HepG2 (cell line): ENCODE measurements around the gene CAMKK1. TPM values are rescaled to one million over a fixed set of nuclear protein-coding genes. Genes with fewer than 3 reads are reported as not detected.

Source experiments
- ATAC-seq: fragments of 200-7000 bp; cut with Tn5 transposase; 3 replicates; pipeline ENCODE4 v1.9.1; 2020; ENCODE audit warnings: mild to moderate bottlenecking, moderate library complexity
- BruUV-seq: library from RNA; stranded (reverse); fragments of 400-500 nt; replicated peaks from 2 replicates; lab custom pipeline; 2021; lab: Mats Ljungman, UMichigan
- CTCF ChIA-PET: fragments of 300-600 bp; formaldehyde crosslinking; extraction: SDS; loops from one replicate; lab custom pipeline; 2021; ENCODE audit warnings: low total read pairs, inconsistent platforms, low intra/inter-chr PET ratio; lab: Yijun Ruan, JAX
- POLR2A ChIA-PET: fragments of 350-600 bp; sonication (Branson Sonifier 250); formaldehyde crosslinking; loops from one replicate; lab custom pipeline; 2020; ENCODE audit warnings: antibody characterized with exemption, inconsistent platforms; lab: Yijun Ruan, JAX
- DNase-seq: peaks from one replicate; pipeline ENCODE4 v3.0.0-alpha.2; 2015; ENCODE audit warnings: low spot score
- FAIRE-seq: peaks from 3 replicates; lab custom pipeline; 2011; peaks lifted over from hg19 to GRCh38; lab: Jason Lieb, UNC
- H2AFZ ChIP-seq: one replicate; pipeline ENCODE4 v1.6.1; 2011; ENCODE audit warnings: low read length, inconsistent platforms
- H3K27ac ChIP-seq: fragments of 300-600 bp; 3 replicates; pipeline ENCODE4 v1.8.0; 2011; ENCODE audit warnings: mixed run types, mild to moderate bottlenecking, mixed read lengths, low read length, inconsistent platforms; ENCODE audit not compliant: insufficient read depth; ENCODE audit errors: extremely low read length
- H3K27me3 ChIP-seq, 2 experiments: fragments of 200-600 bp in 1 of 2; 2 replicates in 1 of 2; 3 replicates in 1 of 2; pipeline versions ENCODE4 v1.6.0 to v1.8.0; 2011; ENCODE audit warnings: low read length in 2 of 2, mild to moderate bottlenecking in 2 of 2, moderate library complexity in 2 of 2, inconsistent platforms in 1 of 2; ENCODE audit not compliant: insufficient read depth in 2 of 2, control insufficient read depth in 1 of 2
- H3K36me3 ChIP-seq, 2 experiments: fragments of 200-600 bp in 1 of 2; replicated peaks in 1 of 2; 2 replicates in 1 of 2; 3 replicates in 1 of 2; pipeline versions ENCODE4 v1.5.1 to v1.8.0; 2011; ENCODE audit warnings: low read length in 2 of 2, inconsistent platforms in 1 of 2; ENCODE audit not compliant: insufficient read depth in 2 of 2, control insufficient read depth in 1 of 2
- H3K4me1 ChIP-seq: 2 replicates; pipeline ENCODE4 v1.5.1; 2012; ENCODE audit warnings: low read length, inconsistent platforms; ENCODE audit not compliant: insufficient read depth
- H3K4me2 ChIP-seq: 2 replicates; pipeline ENCODE4 v1.6.0; 2011; ENCODE audit warnings: low read depth, low read length, inconsistent platforms
- H3K4me3 ChIP-seq, 3 experiments: fragments of 200-600 bp in 1 of 3; sonication (generic), shearing (Covaris generic) in 1 of 3; replicated peaks in 1 of 3; 2 replicates each; pipeline ENCODE4 v1.5.1; 2011 to 2016; ENCODE audit warnings: low read length in 3 of 3, inconsistent platforms in 2 of 3, low read depth in 2 of 3, mild to moderate bottlenecking in 2 of 3, control low read depth in 1 of 3, mixed read lengths in 1 of 3; ENCODE audit not compliant: insufficient read depth in 1 of 3
- H3K79me2 ChIP-seq: one replicate; pipeline ENCODE4 v1.6.1; 2011; ENCODE audit warnings: low read length, inconsistent platforms; ENCODE audit not compliant: insufficient read depth
- H3K9ac ChIP-seq: 2 replicates; pipeline ENCODE4 v1.6.0; 2011; ENCODE audit warnings: mild to moderate bottlenecking, low read depth, low read length, inconsistent platforms; ENCODE audit not compliant: insufficient read depth
- H3K9me3 ChIP-seq: 2 replicates; pipeline ENCODE4 v1.5.1; 2012; ENCODE audit warnings: mild to moderate bottlenecking, low read length
- H4K20me1 ChIP-seq: 2 replicates; pipeline ENCODE4 v1.6.0; 2011; ENCODE audit warnings: inconsistent platforms, mild to moderate bottlenecking, low read length, moderate library complexity; ENCODE audit not compliant: insufficient read depth
- HOXA7 ChIP-seq: sonication (generic); formaldehyde crosslinking; IDR thresholded peaks from 2 replicates; pipeline ENCODE4 v1.8.1; 2022; ENCODE audit warnings: mild to moderate bottlenecking, missing genetic modification reagents, moderate library complexity
- PHF5A ChIP-seq: IDR thresholded peaks from one replicate; pipeline ENCODE4 v1.6.1; 2018; ENCODE audit warnings: low read depth, missing genetic modification reagents; ENCODE audit not compliant: unreplicated experiment
- SMAD9 ChIP-seq: sonication (generic); formaldehyde crosslinking; IDR thresholded peaks from 2 replicates; pipeline ENCODE4 v1.5.1; 2020; ENCODE audit warnings: mild to moderate bottlenecking, missing genetic modification reagents
- TCF12 ChIP-seq, 2 experiments: fragments of 450-650 bp in 1 of 2; sonication (generic) in 1 of 2; formaldehyde crosslinking in 1 of 2; IDR thresholded peaks; 2 replicates each; pipeline versions ENCODE4 v1.6.1 to v1.8.0; 2017 to 2022; ENCODE audit warnings: antibody characterized with exemption in 1 of 2, mild to moderate bottlenecking in 1 of 2, missing genetic modification reagents in 1 of 2, moderate library complexity in 1 of 2
- TCF7 ChIP-seq: sonication (generic); IDR thresholded peaks from 2 replicates; pipeline ENCODE4 v1.6.1; 2016; ENCODE audit warnings: antibody characterized with exemption, low read depth
- THYN1 ChIP-seq: sonication (generic); formaldehyde crosslinking; IDR thresholded peaks from 2 replicates; pipeline ENCODE4 v1.8.1; 2023; ENCODE audit warnings: low read depth, mild to moderate bottlenecking, moderate library complexity, missing genetic modification reagents, borderline replicate concordance
- WGBS: methylation state at CpG from one replicate; pipeline ENCODE4 v1.1.6; 2017; ENCODE audit warnings: low lambda C conversion rate; 5-methylcytosine and 5-hydroxymethylcytosine counted together
- in situ Hi-C: cut with HindIII; loops from 2 replicates; pipeline ENCODE4 v1.10.0; 2017; ENCODE audit warnings: low pct_unique_long_range_greater_than_20kb; ENCODE audit not compliant: extremely low pct_ligation_motif_present
- intact Hi-C: fragments of 100-400 bp; cut with micrococcal nuclease; formaldehyde crosslinking; loops from one replicate; pipeline ENCODE4 v1.10.0; 2022; ENCODE audit not compliant: unreplicated experiment
- polyA plus RNA-seq, 8 experiments: library from polyadenylated mRNA; depleted of rRNA in 3 of 8; stranded (reverse) in 7 of 8; unstranded in 1 of 8; fragments of >200 nt; fragmentation: Illumina TruSeq in 4 of 8; extraction: Trizol in 4 of 8; gene quantifications; 2 replicates each; pipeline versions ENCODE4 v1.2.1 to v1.2.3, GENCODE V29; 2011 to 2016; ENCODE audit warnings: low read depth in 4 of 8, missing spikeins in 1 of 8, mixed read lengths in 1 of 8; ENCODE audit not compliant: insufficient read depth in 1 of 8
- total RNA-seq, 5 experiments: library from RNA; depleted of rRNA; stranded (reverse); fragments of >200 nt; fragmentation: Illumina TruSeq; extraction: Trizol; gene quantifications; 2 replicates each; pipeline ENCODE4 v1.2.3, GENCODE V29; 2016; ENCODE audit warnings: low read depth in 1 of 5
- TF ChIP-seq, protein P1 (sequence below): sonication (generic); formaldehyde crosslinking; IDR thresholded peaks from 2 replicates; pipeline ENCODE4 v1.5.0; 2020; ENCODE audit warnings: mild to moderate bottlenecking, missing genetic modification reagents, borderline replicate concordance
- TF ChIP-seq, protein P2 (sequence below): sonication (generic); formaldehyde crosslinking; conservative IDR thresholded peaks from 2 replicates; pipeline ENCODE4 v1.8.0; 2022; ENCODE audit warnings: mild to moderate bottlenecking, moderate library complexity, missing genetic modification reagents
- TF ChIP-seq, protein P3 (sequence below): sonication (generic); formaldehyde crosslinking; IDR thresholded peaks from one replicate; pipeline ENCODE4 v1.5.1; 2020; ENCODE audit warnings: mild to moderate bottlenecking, missing genetic modification reagents; ENCODE audit errors: not compliant biosample characterization

The CAMKK1 gene
- total and polyA plus RNA-seq, 2 of the 13 experiments (the other 11 are each of a cell fraction or from before 2014, with no cell fraction given) = 1.5 to 1.6 TPM

DNA sequence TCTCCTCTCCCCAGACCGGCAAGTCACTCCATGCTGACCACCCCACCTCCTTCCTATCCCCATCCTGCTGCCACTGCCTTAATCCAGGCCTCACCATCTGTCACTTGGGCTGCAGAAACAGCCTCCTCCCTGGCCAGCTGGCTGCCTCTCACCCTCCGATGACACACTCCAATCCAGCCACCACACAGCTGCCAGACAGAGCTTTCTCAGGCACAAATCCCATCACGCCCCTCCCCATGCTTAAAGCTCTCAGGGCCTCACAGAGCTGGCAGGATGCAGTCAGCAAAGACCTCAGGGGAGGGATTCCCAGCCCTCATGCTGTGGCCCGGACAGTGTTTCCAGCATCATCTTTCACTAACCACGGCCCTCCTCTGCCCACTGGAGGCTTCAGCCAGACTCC is 13.7 kb downstream of the CAMKK1 start:
- H4K20me1 ChIP-seq = no peaks in the 10 kb centered on the region
- ChIA-PET POLR2A (interaction anchor here (1.5 to 1.6 kb wide), 2 partner anchors 26 to 33 kb away, joined by 5 to 7 read pairs; partner anchors contain the start of gene NCBP3), CTCF (no interaction called here)
- no peaks in the 10 kb centered on the region for H3K27me3 ChIP-seq
- H3K4me1 ChIP-seq = peaks cover 8% of the 10 kb centered on the region; the same call in 1 of the 2 replicates
- no peaks in the 10 kb centered on the region for H3K79me2 ChIP-seq
- intact Hi-C loops (no loop called here), in situ Hi-C loops (no loop called here)
- H3K27ac ChIP-seq = no peak overlapping the region
- H3K9me3 ChIP-seq = no peaks in the 10 kb centered on the region
- H3K9ac ChIP-seq = no peak overlapping the region
- no peak overlapping the region for H2AFZ ChIP-seq
- no peak overlapping the region for H3K4me2 ChIP-seq
- TF ChIP-seq THYN1 (no peak), TCF7 (no peak), PHF5A (no peak), HOXA7 (no peak), TCF12 (IDR thresholded peaks at IDR 0.05) (no peak), TCF12 (CRISPR knock-in tag; IDR thresholded peaks at IDR 0.05) (no peak), SMAD9 (no peak)
- TF ChIP-seq, protein P1, sequence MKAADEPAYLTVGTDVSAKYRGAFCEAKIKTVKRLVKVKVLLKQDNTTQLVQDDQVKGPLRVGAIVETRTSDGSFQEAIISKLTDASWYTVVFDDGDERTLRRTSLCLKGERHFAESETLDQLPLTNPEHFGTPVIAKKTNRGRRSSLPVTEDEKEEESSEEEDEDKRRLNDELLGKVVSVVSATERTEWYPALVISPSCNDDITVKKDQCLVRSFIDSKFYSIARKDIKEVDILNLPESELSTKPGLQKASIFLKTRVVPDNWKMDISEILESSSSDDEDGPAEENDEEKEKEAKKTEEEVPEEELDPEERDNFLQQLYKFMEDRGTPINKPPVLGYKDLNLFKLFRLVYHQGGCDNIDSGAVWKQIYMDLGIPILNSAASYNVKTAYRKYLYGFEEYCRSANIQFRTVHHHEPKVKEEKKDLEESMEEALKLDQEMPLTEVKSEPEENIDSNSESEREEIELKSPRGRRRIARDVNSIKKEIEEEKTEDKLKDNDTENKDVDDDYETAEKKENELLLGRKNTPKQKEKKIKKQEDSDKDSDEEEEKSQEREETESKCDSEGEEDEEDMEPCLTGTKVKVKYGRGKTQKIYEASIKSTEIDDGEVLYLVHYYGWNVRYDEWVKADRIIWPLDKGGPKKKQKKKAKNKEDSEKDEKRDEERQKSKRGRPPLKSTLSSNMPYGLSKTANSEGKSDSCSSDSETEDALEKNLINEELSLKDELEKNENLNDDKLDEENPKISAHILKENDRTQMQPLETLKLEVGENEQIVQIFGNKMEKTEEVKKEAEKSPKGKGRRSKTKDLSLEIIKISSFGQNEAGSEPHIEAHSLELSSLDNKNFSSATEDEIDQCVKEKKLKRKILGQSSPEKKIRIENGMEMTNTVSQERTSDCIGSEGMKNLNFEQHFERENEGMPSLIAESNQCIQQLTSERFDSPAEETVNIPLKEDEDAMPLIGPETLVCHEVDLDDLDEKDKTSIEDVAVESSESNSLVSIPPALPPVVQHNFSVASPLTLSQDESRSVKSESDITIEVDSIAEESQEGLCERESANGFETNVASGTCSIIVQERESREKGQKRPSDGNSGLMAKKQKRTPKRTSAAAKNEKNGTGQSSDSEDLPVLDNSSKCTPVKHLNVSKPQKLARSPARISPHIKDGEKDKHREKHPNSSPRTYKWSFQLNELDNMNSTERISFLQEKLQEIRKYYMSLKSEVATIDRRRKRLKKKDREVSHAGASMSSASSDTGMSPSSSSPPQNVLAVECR (CRISPR knock-in tag) = no peak
- TF ChIP-seq, protein P2, sequence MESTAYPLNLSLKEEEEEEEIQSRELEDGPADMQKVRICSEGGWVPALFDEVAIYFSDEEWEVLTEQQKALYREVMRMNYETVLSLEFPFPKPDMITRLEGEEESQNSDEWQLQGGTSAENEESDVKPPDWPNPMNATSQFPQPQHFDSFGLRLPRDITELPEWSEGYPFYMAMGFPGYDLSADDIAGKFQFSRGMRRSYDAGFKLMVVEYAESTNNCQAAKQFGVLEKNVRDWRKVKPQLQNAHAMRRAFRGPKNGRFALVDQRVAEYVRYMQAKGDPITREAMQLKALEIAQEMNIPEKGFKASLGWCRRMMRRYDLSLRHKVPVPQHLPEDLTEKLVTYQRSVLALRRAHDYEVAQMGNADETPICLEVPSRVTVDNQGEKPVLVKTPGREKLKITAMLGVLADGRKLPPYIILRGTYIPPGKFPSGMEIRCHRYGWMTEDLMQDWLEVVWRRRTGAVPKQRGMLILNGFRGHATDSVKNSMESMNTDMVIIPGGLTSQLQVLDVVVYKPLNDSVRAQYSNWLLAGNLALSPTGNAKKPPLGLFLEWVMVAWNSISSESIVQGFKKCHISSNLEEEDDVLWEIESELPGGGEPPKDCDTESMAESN (CRISPR knock-in tag) = no peak
- TF ChIP-seq, protein P3, sequence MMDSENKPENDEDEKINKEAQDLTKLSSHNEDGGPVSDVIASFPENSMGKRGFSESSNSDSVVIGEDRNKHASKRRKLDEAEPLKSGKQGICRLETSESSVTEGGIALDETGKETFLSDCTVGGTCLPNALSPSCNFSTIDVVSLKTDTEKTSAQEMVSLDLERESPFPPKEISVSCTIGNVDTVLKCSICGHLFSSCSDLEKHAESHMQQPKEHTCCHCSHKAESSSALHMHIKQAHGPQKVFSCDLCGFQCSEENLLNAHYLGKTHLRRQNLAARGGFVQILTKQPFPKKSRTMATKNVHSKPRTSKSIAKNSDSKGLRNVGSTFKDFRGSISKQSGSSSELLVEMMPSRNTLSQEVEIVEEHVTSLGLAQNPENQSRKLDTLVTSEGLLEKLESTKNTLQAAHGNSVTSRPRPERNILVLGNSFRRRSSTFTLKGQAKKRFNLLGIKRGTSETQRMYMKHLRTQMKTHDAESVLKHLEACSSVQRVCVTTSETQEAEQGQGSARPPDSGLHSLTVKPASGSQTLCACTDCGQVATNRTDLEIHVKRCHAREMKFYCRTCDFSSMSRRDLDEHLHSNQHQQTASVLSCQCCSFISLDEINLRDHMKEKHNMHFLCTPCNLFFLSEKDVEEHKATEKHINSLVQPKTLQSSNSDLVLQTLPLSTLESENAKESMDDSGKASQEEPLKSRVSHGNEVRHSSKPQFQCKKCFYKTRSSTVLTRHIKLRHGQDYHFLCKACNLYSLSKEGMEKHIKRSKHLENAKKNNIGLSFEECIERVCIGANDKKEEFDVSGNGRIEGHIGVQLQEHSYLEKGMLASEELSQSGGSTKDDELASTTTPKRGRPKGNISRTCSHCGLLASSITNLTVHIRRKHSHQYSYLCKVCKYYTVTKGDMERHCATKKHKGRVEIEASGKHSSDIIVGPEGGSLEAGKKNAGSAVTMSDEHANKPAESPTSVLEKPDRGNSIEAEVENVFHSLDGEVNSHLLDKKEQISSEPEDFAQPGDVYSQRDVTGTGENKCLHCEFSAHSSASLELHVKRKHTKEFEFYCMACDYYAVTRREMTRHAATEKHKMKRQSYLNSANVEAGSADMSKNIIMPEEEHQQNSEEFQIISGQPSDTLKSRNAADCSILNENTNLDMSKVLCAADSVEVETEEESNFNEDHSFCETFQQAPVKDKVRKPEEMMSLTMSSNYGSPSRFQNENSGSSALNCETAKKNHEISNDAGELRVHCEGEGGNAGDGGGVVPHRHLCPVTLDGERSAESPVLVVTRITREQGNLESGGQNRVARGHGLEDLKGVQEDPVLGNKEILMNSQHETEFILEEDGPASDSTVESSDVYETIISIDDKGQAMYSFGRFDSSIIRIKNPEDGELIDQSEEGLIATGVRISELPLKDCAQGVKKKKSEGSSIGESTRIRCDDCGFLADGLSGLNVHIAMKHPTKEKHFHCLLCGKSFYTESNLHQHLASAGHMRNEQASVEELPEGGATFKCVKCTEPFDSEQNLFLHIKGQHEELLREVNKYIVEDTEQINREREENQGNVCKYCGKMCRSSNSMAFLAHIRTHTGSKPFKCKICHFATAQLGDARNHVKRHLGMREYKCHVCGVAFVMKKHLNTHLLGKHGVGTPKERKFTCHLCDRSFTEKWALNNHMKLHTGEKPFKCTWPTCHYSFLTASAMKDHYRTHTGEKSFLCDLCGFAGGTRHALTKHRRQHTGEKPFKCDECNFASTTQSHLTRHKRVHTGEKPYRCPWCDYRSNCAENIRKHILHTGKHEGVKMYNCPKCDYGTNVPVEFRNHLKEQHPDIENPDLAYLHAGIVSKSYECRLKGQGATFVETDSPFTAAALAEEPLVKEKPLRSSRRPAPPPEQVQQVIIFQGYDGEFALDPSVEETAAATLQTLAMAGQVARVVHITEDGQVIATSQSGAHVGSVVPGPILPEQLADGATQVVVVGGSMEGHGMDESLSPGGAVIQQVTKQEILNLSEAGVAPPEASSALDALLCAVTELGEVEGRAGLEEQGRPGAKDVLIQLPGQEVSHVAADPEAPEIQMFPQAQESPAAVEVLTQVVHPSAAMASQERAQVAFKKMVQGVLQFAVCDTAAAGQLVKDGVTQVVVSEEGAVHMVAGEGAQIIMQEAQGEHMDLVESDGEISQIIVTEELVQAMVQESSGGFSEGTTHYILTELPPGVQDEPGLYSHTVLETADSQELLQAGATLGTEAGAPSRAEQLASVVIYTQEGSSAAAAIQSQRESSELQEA = no peak
- DNase-seq (no peak), FAIRE-seq (no peak), ATAC-seq (no peak)
- no TSS peak for BruUV-seq
- WGBS = 94% methylated on average over 5 of the region's 5 CpGs
- no peak overlapping the region for H3K4me3 ChIP-seq
- no peaks in the 10 kb centered on the region; a peak in 1 of 5 replicates for H3K36me3 ChIP-seq
